ENCODE measurements around the gene ITGA8. TPM values are rescaled to one million over a fixed set of nuclear protein-coding genes. Genes with fewer than 3 reads are reported as not detected.

The ITGA8 gene
- total RNA-seq, 3 donors from 2014 or later, result not detected

GRCh38 chr10:15742836-15743235 lies 23.1 kb upstream of the ITGA8 start:
- ATAC-seq, result no peak

DNA sequence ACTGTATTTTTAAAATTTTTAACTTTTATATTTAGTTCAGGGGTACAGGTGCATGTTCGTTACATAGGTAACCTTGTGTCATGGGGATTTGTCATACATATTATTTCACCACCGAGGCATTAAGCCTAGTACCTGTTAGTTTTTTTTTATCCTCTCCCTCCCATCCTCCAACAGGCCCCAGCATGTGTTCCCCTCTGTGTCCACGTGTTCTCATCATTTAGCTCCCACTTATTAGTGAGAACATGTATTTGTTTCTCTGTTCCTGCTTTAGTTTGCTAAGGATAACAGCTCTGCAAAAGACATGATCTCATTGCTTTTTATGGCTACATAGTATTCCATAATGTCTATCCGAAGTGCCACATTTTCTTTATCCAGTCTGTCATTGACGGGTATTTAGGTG lies 22.4 kb upstream of the ITGA8 start:
- DNase-seq, result no peak

More at GRCh38 chr10:15742836-15743235, 23.1 kb upstream of the ITGA8 start:
- Mint-ChIP-seq H3K4me3 (no peak overlapping the region), H3K4me1 (ENCODE audit: low read depth) (no peaks in the 10 kb centered on the region), H3K36me3 (ENCODE audit: insufficient read depth) (no peaks in the 10 kb centered on the region), H3K9me3 (no peaks in the 10 kb centered on the region), H3K27me3 (ENCODE audit: low read depth) (peaks cover 11% of the 10 kb centered on the region)
- no peak for DNase-seq

GRCh38 chr10:15741581-15741980 lies 21.9 kb upstream of the ITGA8 start:
- no peak for ATAC-seq
- no peaks in the 10 kb centered on the region for H3K36me3 Mint-ChIP-seq (ENCODE audit: insufficient read depth)
- H3K4me1 Mint-ChIP-seq (ENCODE audit: low read depth), result no peaks in the 10 kb centered on the region
- DNase-seq, result no peak
- no peaks in the 10 kb centered on the region for H3K9me3 Mint-ChIP-seq
- no peak overlapping the region for H3K4me3 Mint-ChIP-seq
- H3K27me3 Mint-ChIP-seq (ENCODE audit: low read depth), result peaks cover 12% of the 10 kb centered on the region

More for the DNA sequence above, 22.4 kb upstream of the ITGA8 start:
- Mint-ChIP-seq H3K4me3 (no peak overlapping the region), H3K36me3 (ENCODE audit: insufficient read depth) (no peaks in the 10 kb centered on the region), H3K9me3 (no peaks in the 10 kb centered on the region), H3K4me1 (ENCODE audit: low read depth) (no peaks in the 10 kb centered on the region), H3K27me3 (ENCODE audit: low read depth) (peaks cover 14% of the 10 kb centered on the region)
- no peak for ATAC-seq

GRCh38 chr10:15740261-15740660 lies 20.5 kb upstream of the ITGA8 start:
- Mint-ChIP-seq H3K4me3 (no peak overlapping the region), H3K36me3 (ENCODE audit: insufficient read depth) (no peaks in the 10 kb centered on the region), H3K9me3 (peaks cover 4% of the 10 kb centered on the region), H3K4me1 (ENCODE audit: low read depth) (no peaks in the 10 kb centered on the region), H3K27me3 (ENCODE audit: low read depth) (peaks cover 17% of the 10 kb centered on the region)
- no peak for ATAC-seq
- DNase-seq, result no peak

DNA sequence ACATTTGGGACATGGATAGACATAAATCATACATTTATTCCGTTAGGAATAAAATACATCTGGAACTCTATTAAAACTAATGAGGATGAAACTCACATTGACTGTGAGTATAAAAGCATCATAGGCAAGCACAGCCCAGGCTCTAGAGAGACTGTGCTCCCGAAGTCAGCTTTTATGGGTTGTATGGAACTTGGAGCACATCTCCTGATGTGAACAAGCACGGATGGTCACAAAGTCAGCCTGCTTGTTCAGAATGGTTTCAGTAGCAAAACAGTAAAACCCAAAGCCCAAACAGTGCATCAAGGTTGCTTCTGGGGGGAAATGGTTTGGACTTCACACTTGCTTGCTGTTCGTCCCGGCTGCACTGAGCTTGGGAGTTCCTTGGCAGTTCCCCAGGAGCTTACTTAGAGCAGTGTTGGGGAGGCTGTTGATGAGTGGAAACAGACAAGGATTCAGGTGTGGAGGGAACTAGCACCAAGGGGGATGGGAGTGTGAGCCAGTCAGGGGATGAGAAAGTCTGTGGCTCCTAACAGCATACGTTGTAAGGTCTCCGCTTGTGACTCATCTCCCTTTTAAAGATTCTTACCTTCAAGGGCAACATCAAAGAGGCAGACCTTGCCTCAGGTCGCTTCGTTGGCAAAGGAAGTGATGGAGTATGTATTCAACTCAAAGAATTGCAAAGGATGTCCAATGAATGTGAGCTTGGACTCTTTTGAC lies 19.7 kb upstream of the ITGA8 start:
- ATAC-seq, result no peak
- Mint-ChIP-seq H3K36me3 (ENCODE audit: insufficient read depth) (no peaks in the 10 kb centered on the region), H3K4me3 (no peak overlapping the region)

GRCh38 chr10:15738270-15738925 lies 18.7 kb upstream of the ITGA8 start:
- DNase-seq, result no peak
- no peaks in the 10 kb centered on the region for H3K4me1 Mint-ChIP-seq (ENCODE audit: low read depth)

More for the DNA sequence above, 19.7 kb upstream of the ITGA8 start:
- no peaks in the 10 kb centered on the region for H3K4me1 Mint-ChIP-seq (ENCODE audit: low read depth)
- H3K27me3 Mint-ChIP-seq (ENCODE audit: low read depth), result peaks cover 17% of the 10 kb centered on the region
- H3K9me3 Mint-ChIP-seq, result peaks cover 4% of the 10 kb centered on the region
- no peak for DNase-seq

GRCh38 chr10:15737656-15738055 lies 17.9 kb upstream of the ITGA8 start:
- peaks cover 23% of the 10 kb centered on the region for H3K27me3 Mint-ChIP-seq (ENCODE audit: low read depth)
- DNase-seq (no peak), ATAC-seq (no peak)
- H3K36me3 Mint-ChIP-seq (ENCODE audit: insufficient read depth), result no peaks in the 10 kb centered on the region
- no peaks in the 10 kb centered on the region for H3K4me1 Mint-ChIP-seq (ENCODE audit: low read depth)
- peaks cover 4% of the 10 kb centered on the region for H3K9me3 Mint-ChIP-seq
- H3K4me3 Mint-ChIP-seq, result no peak overlapping the region

More at GRCh38 chr10:15738270-15738925, 18.7 kb upstream of the ITGA8 start:
- H3K9me3 Mint-ChIP-seq, result peaks cover 4% of the 10 kb centered on the region
- ATAC-seq, result no peak
- H3K4me3 Mint-ChIP-seq, result no peak overlapping the region
- H3K27me3 Mint-ChIP-seq (ENCODE audit: low read depth), result peaks cover 23% of the 10 kb centered on the region
- no peaks in the 10 kb centered on the region for H3K36me3 Mint-ChIP-seq (ENCODE audit: insufficient read depth)

- no peak for DNase-seq
- peaks cover 19% of the 10 kb centered on the region for H3K27me3 Mint-ChIP-seq (ENCODE audit: low read depth)
- H3K4me3 Mint-ChIP-seq, result no peak overlapping the region
- ATAC-seq, result no peak
- H3K9me3 Mint-ChIP-seq, result peaks cover 9% of the 10 kb centered on the region
- H3K36me3 Mint-ChIP-seq (ENCODE audit: insufficient read depth), result no peaks in the 10 kb centered on the region
- no peaks in the 10 kb centered on the region for H3K4me1 Mint-ChIP-seq (ENCODE audit: low read depth)
Measured at GRCh38 chr10:15735763-15736162, 16.0 kb upstream of the ITGA8 start.

- peaks cover 17% of the 10 kb centered on the region for H3K9me3 Mint-ChIP-seq
- H3K36me3 Mint-ChIP-seq (ENCODE audit: insufficient read depth), result no peaks in the 10 kb centered on the region
- no peaks in the 10 kb centered on the region for H3K4me1 Mint-ChIP-seq (ENCODE audit: low read depth)
- ATAC-seq (no peak), DNase-seq (no peak)
- no peak overlapping the region for H3K4me3 Mint-ChIP-seq
- H3K27me3 Mint-ChIP-seq (ENCODE audit: low read depth), result peaks cover 10% of the 10 kb centered on the region
Measured at GRCh38 chr10:15730341-15730740, 10.6 kb upstream of the ITGA8 start.

DNA sequence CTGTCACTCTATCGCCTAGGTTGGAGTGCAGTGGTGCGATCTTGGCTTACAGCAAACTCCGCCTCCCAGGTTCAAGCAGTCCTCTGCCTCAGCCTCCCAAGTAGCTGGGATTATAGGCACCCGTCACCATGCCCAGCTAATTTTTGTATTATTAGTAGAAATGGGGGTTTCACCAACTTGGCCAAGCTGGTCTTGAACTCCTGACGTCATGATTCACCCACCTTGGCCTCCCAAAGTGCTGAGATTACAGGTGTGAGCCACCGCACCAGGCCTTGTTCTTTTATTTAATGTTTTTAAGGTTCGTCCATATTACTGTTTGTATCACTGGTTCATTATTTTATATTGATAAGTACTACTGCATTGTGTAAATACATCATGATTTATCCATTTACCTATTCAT lies 10.2 kb upstream of the ITGA8 start:
- no peak for DNase-seq
- no peak for ATAC-seq
- H3K36me3 Mint-ChIP-seq (ENCODE audit: insufficient read depth), result no peaks in the 10 kb centered on the region
- peaks cover 10% of the 10 kb centered on the region for H3K27me3 Mint-ChIP-seq (ENCODE audit: low read depth)
- H3K9me3 Mint-ChIP-seq, result peaks cover 17% of the 10 kb centered on the region
- no peaks in the 10 kb centered on the region for H3K4me1 Mint-ChIP-seq (ENCODE audit: low read depth)
- no peak overlapping the region for H3K4me3 Mint-ChIP-seq

- DNase-seq, result no peak
- H3K9me3 Mint-ChIP-seq, result peaks cover 15% of the 10 kb centered on the region
- no peaks in the 10 kb centered on the region for H3K4me1 Mint-ChIP-seq (ENCODE audit: low read depth)
- H3K4me3 Mint-ChIP-seq, result no peak overlapping the region
- H3K36me3 Mint-ChIP-seq (ENCODE audit: insufficient read depth), result no peaks in the 10 kb centered on the region
- no peak for ATAC-seq
- H3K27me3 Mint-ChIP-seq (ENCODE audit: low read depth), result peaks cover 20% of the 10 kb centered on the region
Measured at GRCh38 chr10:15726042-15726441, 6.3 kb upstream of the ITGA8 start.

DNA sequence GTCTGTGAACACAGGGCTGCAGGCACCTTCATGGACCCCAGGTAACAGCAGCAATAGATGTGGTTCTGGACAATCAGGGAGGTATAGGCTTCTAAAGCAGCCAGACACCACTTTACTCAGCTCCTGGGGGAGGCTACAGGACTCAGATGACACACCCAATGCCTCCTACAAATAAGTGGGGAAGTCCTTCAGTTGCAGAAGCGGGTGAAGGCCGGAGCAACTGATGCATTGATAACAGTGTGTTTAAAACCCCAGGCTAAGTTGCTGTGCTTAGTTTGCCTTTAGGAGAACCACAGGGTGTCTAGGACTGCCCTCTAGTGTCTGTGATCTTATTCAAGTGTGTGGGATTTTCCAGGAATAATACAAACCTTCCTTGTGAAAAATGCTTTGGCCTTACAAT lies 5.9 kb upstream of the ITGA8 start:
- peaks cover 23% of the 10 kb centered on the region for H3K27me3 Mint-ChIP-seq (ENCODE audit: low read depth)
- no peaks in the 10 kb centered on the region for H3K4me1 Mint-ChIP-seq (ENCODE audit: low read depth)
- DNase-seq, result no peak
- H3K36me3 Mint-ChIP-seq (ENCODE audit: insufficient read depth), result no peaks in the 10 kb centered on the region
- peaks cover 10% of the 10 kb centered on the region for H3K9me3 Mint-ChIP-seq
- ATAC-seq, result no peak
- no peak overlapping the region for H3K4me3 Mint-ChIP-seq

DNA sequence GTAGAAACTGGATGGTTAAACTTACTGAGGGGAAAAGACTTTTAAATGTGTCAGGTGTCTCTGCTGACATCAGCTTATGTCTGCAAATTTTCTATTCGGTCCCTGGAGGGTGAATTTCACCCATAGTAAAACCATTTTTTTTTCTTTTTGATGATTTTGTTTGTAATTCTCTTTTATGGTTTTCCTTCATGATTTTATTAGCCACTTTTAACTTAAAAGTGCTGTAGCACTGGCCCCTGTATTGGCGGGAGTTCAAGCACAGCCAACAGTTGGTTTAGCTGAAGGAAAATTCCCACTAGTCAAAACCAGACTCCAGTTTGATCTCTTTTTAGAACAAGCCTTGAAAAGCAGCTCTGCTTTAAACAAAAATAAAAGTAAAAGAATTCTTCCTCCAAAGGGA lies 5.0 kb upstream of the ITGA8 start:
- ATAC-seq, result no peak
- Mint-ChIP-seq H3K36me3 (ENCODE audit: insufficient read depth) (no peaks in the 10 kb centered on the region), H3K9me3 (peaks cover 9% of the 10 kb centered on the region), H3K4me1 (ENCODE audit: low read depth) (no peaks in the 10 kb centered on the region), H3K27me3 (ENCODE audit: low read depth) (peaks cover 29% of the 10 kb centered on the region), H3K4me3 (no peak overlapping the region)
- no peak for DNase-seq

GRCh38 chr10:15723803-15724202 lies 4.1 kb upstream of the ITGA8 start:
- Mint-ChIP-seq H3K36me3 (ENCODE audit: insufficient read depth) (no peaks in the 10 kb centered on the region), H3K27me3 (ENCODE audit: low read depth) (peaks cover 33% of the 10 kb centered on the region), H3K4me1 (ENCODE audit: low read depth) (peaks cover 3% of the 10 kb centered on the region), H3K9me3 (peaks cover 9% of the 10 kb centered on the region), H3K4me3 (no peak overlapping the region)
- ATAC-seq (no peak), DNase-seq (no peak)

DNA sequence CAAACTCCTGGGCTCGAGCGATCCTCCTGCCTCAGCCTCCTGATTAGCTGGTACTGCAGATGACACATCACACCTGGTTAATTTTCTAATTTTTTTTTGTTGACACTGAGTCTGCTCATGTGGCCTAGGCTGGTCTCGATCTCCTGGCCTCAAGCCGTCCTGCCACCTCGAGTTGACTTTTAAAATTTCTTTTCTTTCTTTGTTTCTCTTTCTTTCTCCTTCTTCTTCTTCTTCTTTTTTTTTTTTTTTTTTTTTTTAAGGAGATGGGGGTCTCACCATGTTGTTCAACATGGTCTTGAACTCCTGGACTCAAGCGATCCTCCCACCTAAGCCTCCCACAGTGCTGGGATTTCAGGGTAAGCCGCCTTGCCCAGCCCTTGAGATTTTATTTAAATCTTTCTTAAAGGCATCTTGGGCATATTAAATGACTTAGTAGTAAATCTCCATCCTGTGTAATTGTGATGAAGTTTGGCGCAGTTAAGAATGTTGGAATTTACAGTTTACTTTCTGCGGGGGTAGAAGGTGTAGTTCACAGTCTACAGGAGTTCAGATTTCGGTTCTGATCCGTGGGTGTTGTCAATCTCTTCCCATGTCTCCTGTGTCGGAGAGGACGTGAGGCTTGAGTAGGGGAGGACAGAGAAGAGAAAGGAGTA lies 1.0 kb upstream of the ITGA8 start:
- ATAC-seq (no peak), DNase-seq (no peak)
- H3K4me1 Mint-ChIP-seq (ENCODE audit: low read depth), result peaks cover 3% of the 10 kb centered on the region
- H3K9me3 Mint-ChIP-seq, result no peaks in the 10 kb centered on the region
- no peaks in the 10 kb centered on the region for H3K36me3 Mint-ChIP-seq (ENCODE audit: insufficient read depth)
- H3K4me3 Mint-ChIP-seq, result no peak overlapping the region
- H3K27me3 Mint-ChIP-seq (ENCODE audit: low read depth), result peaks cover 47% of the 10 kb centered on the region
